Caco-2 (cell line): ENCODE results near the gene NOS3. TPM values are rescaled to one million over a fixed set of nuclear protein-coding genes. Genes with fewer than 3 reads are reported as not detected.

Experiments
- BruUV-seq: library from RNA; stranded (reverse); fragments of 400-500 nt; replicated peaks from 2 replicates; lab custom pipeline; 2021; lab: Mats Ljungman, UMichigan
- CTCF ChIA-PET: fragments of 300-600 bp; sonication (Branson Sonifier 250); formaldehyde crosslinking; loops from one replicate; lab custom pipeline; 2022; ENCODE audit warnings: antibody characterized with exemption; lab: Charles Lee
- POLR2A ChIA-PET: fragments of 300-600 bp; sonication (Branson Sonifier 250); formaldehyde crosslinking; loops from one replicate; lab custom pipeline; 2022; ENCODE audit warnings: antibody characterized with exemption; lab: Charles Lee
- DNase-seq, 2 experiments: peaks; one replicate each; pipeline versions ENCODE4 v3.0.0 to v3.0.0-alpha.2; 2020 to 2022
- H3K27me3 ChIP-seq: replicated peaks from 2 replicates; pipeline ENCODE4 v1.6.0; 2011; ENCODE audit warnings: low read length; ENCODE audit not compliant: control insufficient read depth, insufficient read depth
- H3K36me3 ChIP-seq: 2 replicates; pipeline ENCODE4 v1.5.1; 2011; ENCODE audit warnings: low read length; ENCODE audit not compliant: control insufficient read depth, insufficient read depth
- H3K4me1 ChIP-seq: fragments of 250-450 bp; sonication (Bioruptor Pico); 2 replicates; pipeline ENCODE4 v1.5.1; 2020; ENCODE audit warnings: mild to moderate bottlenecking
- H3K4me3 ChIP-seq: 2 replicates; pipeline ENCODE4 v1.5.1; 2011; ENCODE audit warnings: low read depth, mild to moderate bottlenecking, control low read depth, low read length
- H3K9me3 ChIP-seq: fragments of 250-450 bp; sonication (Bioruptor Pico); 2 replicates; pipeline ENCODE4 v1.5.1; 2020; ENCODE audit warnings: mild to moderate bottlenecking, moderate library complexity
- H3K27ac Mint-ChIP-seq: one replicate; pipeline ENCODE4 v1.8.0; 2022; ENCODE audit warnings: mixed read lengths; ENCODE audit not compliant: unreplicated experiment
- H3K27me3 Mint-ChIP-seq: one replicate; pipeline ENCODE4 v1.8.0; 2022; ENCODE audit warnings: mixed read lengths; ENCODE audit not compliant: insufficient read depth, unreplicated experiment
- H3K36me3 Mint-ChIP-seq: one replicate; pipeline ENCODE4 v1.8.0; 2022; ENCODE audit warnings: mild to moderate bottlenecking, mixed read lengths; ENCODE audit not compliant: insufficient read depth, unreplicated experiment
- H3K4me1 Mint-ChIP-seq: one replicate; pipeline ENCODE4 v1.8.0; 2022; ENCODE audit warnings: low read depth, mixed read lengths; ENCODE audit not compliant: unreplicated experiment
- H3K4me3 Mint-ChIP-seq: one replicate; pipeline ENCODE4 v1.8.0; 2022; ENCODE audit warnings: mild to moderate bottlenecking, moderate library complexity, mixed read lengths; ENCODE audit not compliant: unreplicated experiment
- H3K9me3 Mint-ChIP-seq: one replicate; pipeline ENCODE4 v1.8.0; 2022; ENCODE audit warnings: mixed read lengths; ENCODE audit not compliant: unreplicated experiment
- CTCF ChIP-seq, 2 experiments: fragments of 200-600 bp in 1 of 2; IDR thresholded peaks; 1 replicate in 1 of 2; 2 replicates in 1 of 2; pipeline versions ENCODE4 v1.5.1 to v1.8.0; 2011 to 2022; ENCODE audit warnings: antibody characterized with exemption in 1 of 2, control low read depth in 1 of 2, inconsistent platforms in 1 of 2, low read depth in 1 of 2, low read length in 1 of 2, mild to moderate bottlenecking in 1 of 2, moderate library complexity in 1 of 2; ENCODE audit not compliant: insufficient read depth in 1 of 2, severe bottlenecking in 1 of 2, unreplicated experiment in 1 of 2
- intact Hi-C: fragments of 100-400 bp; cut with micrococcal nuclease; formaldehyde crosslinking; loops from one replicate; pipeline ENCODE4 v1.10.0; 2022; ENCODE audit not compliant: unreplicated experiment
- total RNA-seq: library from RNA; stranded (reverse); gene quantifications from 2 replicates; pipeline ENCODE4 v1.2.3, GENCODE V29; 2022

NOS3 gene
- total RNA-seq, 1 experiment from 2014 or later, result 1.1 TPM

DNA sequence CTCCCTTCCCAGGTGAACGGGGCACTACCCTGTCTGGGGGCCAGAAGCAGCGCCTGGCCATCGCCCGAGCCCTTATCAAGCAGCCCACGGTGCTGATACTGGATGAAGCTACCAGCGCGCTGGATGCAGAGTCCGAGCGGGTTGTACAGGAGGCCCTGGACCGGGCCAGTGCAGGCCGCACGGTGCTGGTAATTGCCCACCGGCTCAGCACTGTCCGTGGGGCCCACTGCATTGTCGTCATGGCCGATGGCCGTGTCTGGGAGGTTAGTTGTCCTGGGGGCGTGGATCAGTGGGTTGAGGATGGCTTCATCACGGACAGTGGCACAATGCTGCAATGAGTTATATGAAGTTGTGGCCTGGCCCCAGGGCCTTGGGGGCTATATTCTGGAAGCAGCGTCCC, 53.1 kb downstream of the NOS3 start:
- H3K4me1 Mint-ChIP-seq, result peaks cover 5% of the 10 kb centered on the region
- no peak overlapping the region for H3K27ac Mint-ChIP-seq
- no peaks in the 10 kb centered on the region; the same call in 1 of the 2 replicates for H3K27me3 ChIP-seq
- no TSS peak for BruUV-seq
- no peaks in the 10 kb centered on the region for H3K27me3 Mint-ChIP-seq
- H3K4me3 ChIP-seq, result no peak overlapping the region
- H3K36me3 ChIP-seq, result no peaks in the 10 kb centered on the region
- no peak for TF ChIP-seq CTCF (IDR thresholded peaks at IDR 0.05; ENCODE audit: insufficient read depth in 1 of 2, low read depth in 1 of 2, low read length in 1 of 2, severe bottlenecking in 1 of 2, unreplicated experiment in 1 of 2)
- H3K4me3 Mint-ChIP-seq, result no peak overlapping the region
- no peaks in the 10 kb centered on the region for H3K9me3 ChIP-seq
- ChIA-PET CTCF (interaction anchor here (0.7 kb wide), 1 partner anchor 18 kb away, joined by 3 read pairs; no protein-coding TSS in a partner anchor), POLR2A (no interaction called here)
- no peak for DNase-seq
- peaks cover 8% of the 10 kb centered on the region for H3K4me1 ChIP-seq
- intact Hi-C loops, result no loop called here
- no peaks in the 10 kb centered on the region for H3K36me3 Mint-ChIP-seq
- H3K9me3 Mint-ChIP-seq, result no peaks in the 10 kb centered on the region

DNA sequence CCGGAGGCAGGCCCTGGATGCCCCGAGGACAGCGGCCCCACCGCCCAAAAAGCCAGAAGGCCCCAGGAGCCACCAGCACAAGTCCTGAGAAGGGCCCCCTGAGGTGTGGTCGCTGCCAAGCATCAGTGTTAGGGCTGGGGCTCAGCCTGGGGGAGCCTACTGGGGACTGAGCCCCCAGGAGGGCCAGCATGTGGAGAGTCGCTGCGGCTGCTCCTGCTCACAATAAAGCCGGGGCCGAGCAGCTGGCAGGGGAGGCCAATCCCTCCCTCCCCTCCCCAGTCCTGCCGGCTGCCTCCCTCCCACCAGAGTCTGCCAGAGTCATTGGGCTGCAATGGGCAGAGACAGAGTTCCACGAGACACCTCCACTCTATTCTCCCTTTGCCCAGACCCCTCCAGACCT, 54.4 kb downstream of the NOS3 start:
- no peaks in the 10 kb centered on the region for H3K9me3 ChIP-seq
- CTCF ChIA-PET, result no interaction called here

GRCh38 chr7:151045967-151046366, 55.1 kb downstream of the NOS3 start:
- Histone ChIP-seq H3K36me3 (no peaks in the 10 kb centered on the region), H3K9me3 (no peaks in the 10 kb centered on the region), H3K4me3 (no peak overlapping the region), H3K4me1 (no peaks in the 10 kb centered on the region), H3K27me3 (no peaks in the 10 kb centered on the region; the same call in 1 of the 2 replicates)
- intact Hi-C loops, result no loop called here
- ChIA-PET POLR2A (interaction anchor here (1.0 kb wide), 1 partner anchor 18 kb away, joined by 3 read pairs; the partner anchor contains the start of gene ABCB8), CTCF (no interaction called here)
- Mint-ChIP-seq H3K4me3 (no peak overlapping the region), H3K27me3 (peaks cover 4% of the 10 kb centered on the region), H3K4me1 (no peaks in the 10 kb centered on the region), H3K27ac (no peak overlapping the region), H3K9me3 (no peaks in the 10 kb centered on the region), H3K36me3 (no peaks in the 10 kb centered on the region)
- no TSS peak for BruUV-seq
- DNase-seq, result no peak
- TF ChIP-seq CTCF (IDR thresholded peaks at IDR 0.05; ENCODE audit: insufficient read depth in 1 of 2, low read depth in 1 of 2, low read length in 1 of 2, severe bottlenecking in 1 of 2, unreplicated experiment in 1 of 2), result no peak

More for the DNA sequence above, 54.4 kb downstream of the NOS3 start:
- no peaks in the 10 kb centered on the region for H3K4me1 Mint-ChIP-seq
- H3K36me3 ChIP-seq, result no peaks in the 10 kb centered on the region
- intact Hi-C loops, result no loop called here
- H3K4me1 ChIP-seq, result no peaks in the 10 kb centered on the region
- H3K36me3 Mint-ChIP-seq, result no peaks in the 10 kb centered on the region
- TF ChIP-seq CTCF (IDR thresholded peaks at IDR 0.05; ENCODE audit: insufficient read depth in 1 of 2, low read depth in 1 of 2, low read length in 1 of 2, severe bottlenecking in 1 of 2, unreplicated experiment in 1 of 2), result no peak
- no peak overlapping the region for H3K4me3 Mint-ChIP-seq
- no peak for DNase-seq
- H3K27me3 ChIP-seq, result no peaks in the 10 kb centered on the region; the same call in 1 of the 2 replicates
- BruUV-seq, result no TSS peak
- no peak overlapping the region for H3K4me3 ChIP-seq
- H3K27me3 Mint-ChIP-seq, result peaks cover 4% of the 10 kb centered on the region
- POLR2A ChIA-PET, result no interaction called here
- H3K9me3 Mint-ChIP-seq, result no peaks in the 10 kb centered on the region
- no peak overlapping the region for H3K27ac Mint-ChIP-seq
